IPS-18a (cell line): ENCODE data around the gene SMAD6.

ENCODE experiments used
- H3K27ac ChIP-seq: one replicate; pipeline ENCODE4 v1.5.1; 2013; ENCODE audit warnings: low read length
- H3K27me3 ChIP-seq: one replicate; pipeline ENCODE4 v1.6.1; 2013; ENCODE audit warnings: mild to moderate bottlenecking, low read length; ENCODE audit not compliant: control insufficient read depth, insufficient read depth
- H3K36me3 ChIP-seq: one replicate; pipeline ENCODE4 v1.6.1; 2013; ENCODE audit warnings: low read depth, low read length; ENCODE audit not compliant: control insufficient read depth
- H3K4me1 ChIP-seq: one replicate; pipeline ENCODE4 v1.6.1; 2013; ENCODE audit warnings: low read depth, low read length; ENCODE audit not compliant: control insufficient read depth
- H3K4me3 ChIP-seq: one replicate; pipeline ENCODE4 v1.5.1; 2013; ENCODE audit warnings: low read length
- H3K9ac ChIP-seq: one replicate; pipeline ENCODE4 v1.6.1; 2013; ENCODE audit warnings: mild to moderate bottlenecking, low read length, moderate library complexity
- H3K9me3 ChIP-seq: one replicate; pipeline ENCODE4 v1.6.1; 2013; ENCODE audit warnings: low read depth, low read length; ENCODE audit not compliant: control insufficient read depth

The SMAD6 gene

DNA sequence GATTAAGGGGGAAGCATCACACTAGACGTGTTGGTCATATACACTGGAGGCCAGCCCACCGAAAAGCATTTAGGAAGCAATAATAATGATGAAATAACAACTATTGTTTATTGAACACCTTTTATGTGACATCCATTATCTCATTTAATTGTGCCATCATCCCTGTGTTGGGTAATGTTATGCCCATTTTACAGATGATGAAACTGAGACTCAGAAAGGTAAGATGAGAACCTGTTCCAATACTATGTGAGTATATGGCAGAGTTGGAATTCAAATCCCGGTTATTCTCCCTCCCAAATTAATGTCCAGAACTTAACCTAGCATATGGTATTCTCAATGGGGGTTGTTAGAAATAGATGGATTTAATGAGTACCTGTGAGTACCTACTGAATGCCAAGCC lies 99.2 kb downstream of the SMAD6 start:
- Histone ChIP-seq H3K4me1 (peaks cover 10% of the 10 kb centered on the region), H3K9ac (no peak overlapping the region), H3K36me3 (no peaks in the 10 kb centered on the region), H3K9me3 (no peaks in the 10 kb centered on the region), H3K27me3 (no peaks in the 10 kb centered on the region), H3K27ac (no peak overlapping the region), H3K4me3 (no peak overlapping the region)

DNA sequence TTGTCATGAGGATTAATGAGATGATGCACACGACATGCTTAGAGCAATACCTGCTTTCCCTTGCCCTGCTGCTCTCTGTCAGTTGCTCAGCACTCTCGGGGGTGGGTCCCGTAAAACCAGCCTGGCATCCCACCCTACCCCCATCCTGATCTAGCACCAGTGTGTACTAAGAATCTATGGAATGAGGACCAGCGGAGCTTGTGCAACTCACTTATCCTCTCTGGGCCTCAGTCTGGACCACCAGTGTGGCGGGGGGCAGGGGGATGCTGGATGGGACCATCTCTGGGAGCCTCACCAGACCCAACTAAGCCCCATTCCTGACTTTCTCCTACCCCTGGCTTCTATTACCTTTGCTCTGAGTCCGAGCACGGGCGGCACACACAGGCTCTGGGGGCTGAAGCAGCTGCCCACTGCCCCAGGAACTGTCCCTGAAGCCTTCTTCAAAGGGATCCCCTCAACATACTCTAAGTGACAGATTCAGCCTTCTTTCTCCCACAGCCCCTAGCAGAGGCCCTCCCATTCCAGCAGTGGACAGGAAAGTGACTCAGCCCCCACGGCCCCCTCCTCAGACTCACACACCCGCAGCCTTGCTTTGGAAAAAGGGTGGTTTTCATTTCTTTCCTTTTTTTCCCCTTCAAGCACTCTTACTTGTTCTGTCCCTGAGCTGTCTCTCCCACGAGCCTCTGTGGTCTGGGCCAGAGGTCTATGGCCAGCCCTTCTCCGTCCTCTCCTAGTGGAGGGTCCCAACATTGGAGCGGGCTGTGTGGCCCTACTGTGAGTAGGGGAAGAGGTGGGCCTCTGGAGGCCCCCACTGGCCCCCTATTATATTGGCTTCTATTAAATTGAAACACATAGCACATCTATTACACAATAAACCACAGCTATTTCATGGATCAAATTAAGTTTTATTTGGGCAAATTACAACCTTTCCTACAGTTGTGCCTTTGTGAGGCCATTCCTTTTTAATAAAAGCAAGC lies 100.3 kb downstream of the SMAD6 start:
- no peaks in the 10 kb centered on the region for H3K9me3 ChIP-seq
- H3K27ac ChIP-seq = no peak overlapping the region
- H3K4me3 ChIP-seq = no peak overlapping the region
- peaks cover 10% of the 10 kb centered on the region for H3K4me1 ChIP-seq
- no peaks in the 10 kb centered on the region for H3K36me3 ChIP-seq
- H3K9ac ChIP-seq = no peak overlapping the region
- H3K27me3 ChIP-seq = no peaks in the 10 kb centered on the region

GRCh38 chr15:66803182-66803729 lies 101.2 kb downstream of the SMAD6 start:
- Histone ChIP-seq H3K9ac (no peak overlapping the region), H3K4me3 (no peak overlapping the region), H3K36me3 (no peaks in the 10 kb centered on the region), H3K9me3 (no peaks in the 10 kb centered on the region), H3K4me1 (peaks cover 10% of the 10 kb centered on the region), H3K27me3 (no peaks in the 10 kb centered on the region), H3K27ac (no peak overlapping the region)

GRCh38 chr15:66803749-66804148 lies 101.7 kb downstream of the SMAD6 start:
- Histone ChIP-seq H3K4me1 (peaks cover 10% of the 10 kb centered on the region), H3K36me3 (no peaks in the 10 kb centered on the region), H3K27ac (no peak overlapping the region), H3K4me3 (no peak overlapping the region), H3K9me3 (no peaks in the 10 kb centered on the region), H3K9ac (no peak overlapping the region), H3K27me3 (no peaks in the 10 kb centered on the region)

DNA sequence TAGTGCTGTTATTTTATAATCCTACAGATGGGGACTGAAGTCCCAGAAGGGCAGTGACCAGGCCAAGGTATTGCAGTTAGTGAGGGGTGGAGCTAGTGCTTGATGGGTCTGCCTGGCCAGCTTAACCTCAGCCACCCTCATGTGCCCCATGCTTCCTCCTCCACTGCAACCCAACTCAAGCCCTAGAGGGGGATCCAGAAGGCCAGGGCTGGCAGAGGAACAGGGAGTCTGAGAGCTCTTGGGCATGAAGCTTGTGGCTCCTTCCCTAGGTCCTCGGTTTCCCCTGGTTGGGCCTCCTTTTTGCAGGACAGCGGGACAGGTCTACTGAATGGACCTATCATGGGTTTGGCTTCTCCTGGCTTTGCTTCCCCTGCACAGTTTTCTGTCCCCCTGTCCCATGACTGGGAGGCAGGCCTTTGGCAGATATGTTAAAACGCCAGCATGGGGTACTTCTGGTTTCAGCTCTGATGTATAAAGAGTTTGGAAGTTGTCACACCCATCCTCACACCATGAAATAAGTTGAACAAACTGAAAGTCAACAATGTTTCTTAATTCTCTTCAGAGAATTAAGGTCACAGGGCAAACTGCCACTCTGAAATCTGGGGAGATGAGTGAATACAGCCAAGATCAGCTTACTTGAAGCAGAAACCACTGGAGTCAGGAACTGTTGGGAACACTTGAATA lies 103.3 kb downstream of the SMAD6 start:
- H3K27ac ChIP-seq = no peak overlapping the region
- no peak overlapping the region for H3K9ac ChIP-seq
- H3K4me1 ChIP-seq = peaks cover 10% of the 10 kb centered on the region
- no peaks in the 10 kb centered on the region for H3K36me3 ChIP-seq
- H3K9me3 ChIP-seq = no peaks in the 10 kb centered on the region
- no peak overlapping the region for H3K4me3 ChIP-seq
- no peaks in the 10 kb centered on the region for H3K27me3 ChIP-seq

GRCh38 chr15:66808181-66808824 lies 106.3 kb downstream of the SMAD6 start:
- Histone ChIP-seq H3K4me1 (peaks cover 3% of the 10 kb centered on the region), H3K4me3 (no peak overlapping the region), H3K27ac (no peak overlapping the region), H3K9ac (no peak overlapping the region), H3K27me3 (no peaks in the 10 kb centered on the region), H3K36me3 (no peaks in the 10 kb centered on the region), H3K9me3 (no peaks in the 10 kb centered on the region)

GRCh38 chr15:66809664-66810063 lies 107.6 kb downstream of the SMAD6 start:
- Histone ChIP-seq H3K4me3 (no peak overlapping the region), H3K27me3 (no peaks in the 10 kb centered on the region), H3K4me1 (no peaks in the 10 kb centered on the region), H3K9ac (no peak overlapping the region), H3K36me3 (no peaks in the 10 kb centered on the region), H3K9me3 (no peaks in the 10 kb centered on the region), H3K27ac (no peak overlapping the region)

DNA sequence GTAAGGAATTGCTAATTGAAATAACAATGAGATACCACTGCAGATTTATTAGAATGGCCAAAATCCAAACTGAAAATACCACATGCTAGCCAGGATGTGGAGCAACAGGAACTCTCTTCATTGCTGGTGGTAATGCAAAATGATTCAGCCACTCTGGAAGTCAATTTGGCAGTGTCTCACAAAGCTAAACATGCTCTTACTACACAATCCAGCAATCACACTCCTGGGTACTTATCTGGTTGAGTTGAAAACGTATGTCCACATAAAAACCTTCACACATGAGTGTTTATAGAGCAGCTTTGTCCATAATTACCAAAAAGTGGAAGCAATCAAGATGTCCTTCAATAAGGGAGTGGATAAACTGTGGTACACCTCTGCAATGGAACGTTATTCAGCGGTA lies 113.3 kb downstream of the SMAD6 start:
- H3K4me1 ChIP-seq = no peaks in the 10 kb centered on the region
- H3K27ac ChIP-seq = no peak overlapping the region
- no peak overlapping the region for H3K4me3 ChIP-seq
- H3K36me3 ChIP-seq = no peaks in the 10 kb centered on the region
- no peak overlapping the region for H3K9ac ChIP-seq
- no peaks in the 10 kb centered on the region for H3K9me3 ChIP-seq
- no peaks in the 10 kb centered on the region for H3K27me3 ChIP-seq

DNA sequence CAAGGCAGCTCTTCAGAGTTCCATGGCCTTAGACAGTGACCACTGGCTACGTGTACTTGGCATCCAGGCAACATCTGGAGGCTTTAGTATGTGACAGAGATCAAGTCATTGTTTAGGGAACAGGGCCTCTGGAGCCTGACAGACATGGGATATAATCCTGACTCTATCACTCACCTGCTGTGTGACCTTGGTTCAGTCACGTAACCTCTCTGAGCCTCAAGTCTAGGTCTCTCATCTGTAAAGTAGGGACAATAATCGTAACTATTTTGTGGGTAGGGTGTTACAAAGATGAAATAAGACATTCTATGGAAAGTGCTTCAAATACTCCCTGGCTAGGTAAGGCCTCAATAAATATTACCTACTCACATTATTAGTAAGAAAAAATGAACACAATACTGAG lies 114.2 kb downstream of the SMAD6 start:
- H3K4me3 ChIP-seq = no peak overlapping the region
- H3K27me3 ChIP-seq = no peaks in the 10 kb centered on the region
- no peaks in the 10 kb centered on the region for H3K4me1 ChIP-seq
- no peaks in the 10 kb centered on the region for H3K36me3 ChIP-seq
- no peak overlapping the region for H3K27ac ChIP-seq
- H3K9ac ChIP-seq = no peak overlapping the region
- H3K9me3 ChIP-seq = no peaks in the 10 kb centered on the region

GRCh38 chr15:66819084-66819483 lies 117.0 kb downstream of the SMAD6 start:
- no peaks in the 10 kb centered on the region for H3K27me3 ChIP-seq

GRCh38 chr15:66820481-66821176 lies 118.6 kb downstream of the SMAD6 start:
- Histone ChIP-seq H3K9ac (no peak overlapping the region), H3K9me3 (no peaks in the 10 kb centered on the region), H3K27me3 (no peaks in the 10 kb centered on the region), H3K27ac (no peak overlapping the region), H3K4me3 (no peak overlapping the region), H3K4me1 (no peaks in the 10 kb centered on the region), H3K36me3 (no peaks in the 10 kb centered on the region)

More at GRCh38 chr15:66819084-66819483, 117.0 kb downstream of the SMAD6 start:
- H3K9me3 ChIP-seq = no peaks in the 10 kb centered on the region
- H3K4me3 ChIP-seq = no peak overlapping the region
- no peaks in the 10 kb centered on the region for H3K4me1 ChIP-seq
- H3K27ac ChIP-seq = no peak overlapping the region
- no peak overlapping the region for H3K9ac ChIP-seq
- H3K36me3 ChIP-seq = no peaks in the 10 kb centered on the region
